ENCODE measurements around the gene ENDOG.
A peak's percentile ranks its signal among the peaks of the same experiment; 100 is the strongest.

Gene ENDOG

GRCh38 chr9:128818839-128819715, 777 bp downstream of the ENDOG start:
- no peak for TF ChIP-seq CTCF (IDR thresholded peaks at IDR 0.05; ENCODE audit: low read depth, low read length)
- peak in 1 of 2 donors; percentile 13 for DNase-seq (ENCODE audit: low read depth in 2 of 2)
- H3K4me3 ChIP-seq (replicated peaks in 1 of 2; ENCODE audit: low read depth in 2 of 2, low read length in 2 of 2), result peak overlapping the region; percentile 49 to 71

GRCh38 chr9:128819716-128820664, 1.7 kb downstream of the ENDOG start:
- no peak for TF ChIP-seq CTCF (IDR thresholded peaks at IDR 0.05; ENCODE audit: low read depth, low read length)
- peak; percentile 57 to 74 for DNase-seq (ENCODE audit: low read depth in 2 of 2)
- peak overlapping the region in 1 of 2 donors; percentile 49 for H3K4me3 ChIP-seq (replicated peaks in 1 of 2; ENCODE audit: low read depth in 2 of 2, low read length in 2 of 2)

GRCh38 chr9:128820665-128821583, 2.6 kb downstream of the ENDOG start:
- H3K4me3 ChIP-seq (replicated peaks in 1 of 2; ENCODE audit: low read depth in 2 of 2, low read length in 2 of 2), result no peak overlapping the region
- no peak for DNase-seq (ENCODE audit: low read depth in 2 of 2)
- no peak for TF ChIP-seq CTCF (IDR thresholded peaks at IDR 0.05; ENCODE audit: low read depth, low read length)

- no peak for TF ChIP-seq CTCF (IDR thresholded peaks at IDR 0.05; ENCODE audit: low read depth, low read length)
- no peak for DNase-seq (ENCODE audit: low read depth in 2 of 2)
- H3K4me3 ChIP-seq (replicated peaks in 1 of 2; ENCODE audit: low read depth in 2 of 2, low read length in 2 of 2), result no peak overlapping the region
Measured at GRCh38 chr9:128821584-128822406, 3.5 kb downstream of the ENDOG start.

GRCh38 chr9:128822407-128823042, 4.2 kb downstream of the ENDOG start:
- no peak for DNase-seq (ENCODE audit: low read depth in 2 of 2)
- H3K4me3 ChIP-seq (replicated peaks in 1 of 2; ENCODE audit: low read depth in 2 of 2, low read length in 2 of 2), result no peak overlapping the region
- TF ChIP-seq CTCF (IDR thresholded peaks at IDR 0.05; ENCODE audit: low read depth, low read length), result no peak
